Measurements from ENCODE around the gene TMPRSS9.

The TMPRSS9 gene

GRCh38 chr19:2361246-2362045 lies 1.4 kb downstream of the TMPRSS9 start:
- Histone ChIP-seq H3K36me3 (ENCODE audit: control insufficient read depth, insufficient read depth, low read length) (no peaks in the 10 kb centered on the region), H3K27me3 (ENCODE audit: control insufficient read depth, insufficient read depth, low read length) (peaks cover 11% of the 10 kb centered on the region)

GRCh38 chr19:2362046-2362969 lies 2.2 kb downstream of the TMPRSS9 start:
- H3K36me3 ChIP-seq (ENCODE audit: control insufficient read depth, insufficient read depth, low read length), result no peaks in the 10 kb centered on the region
- no peak overlapping the region for H3K4me3 ChIP-seq (ENCODE audit: low read length)
- H3K27ac ChIP-seq (ENCODE audit: low read depth, low read length), result no peak overlapping the region
- no peaks in the 10 kb centered on the region for H3K4me1 ChIP-seq (ENCODE audit: control insufficient read depth, insufficient read depth, low read length)
- H3K9ac ChIP-seq (ENCODE audit: low read length), result no peak overlapping the region
- H3K27me3 ChIP-seq (ENCODE audit: control insufficient read depth, insufficient read depth, low read length), result peaks cover 11% of the 10 kb centered on the region

More at GRCh38 chr19:2361246-2362045, 1.4 kb downstream of the TMPRSS9 start:
- Histone ChIP-seq H3K9ac (ENCODE audit: low read length) (no peak overlapping the region), H3K4me3 (ENCODE audit: low read length) (no peak overlapping the region), H3K4me1 (ENCODE audit: control insufficient read depth, insufficient read depth, low read length) (no peaks in the 10 kb centered on the region), H3K27ac (ENCODE audit: low read depth, low read length) (no peak overlapping the region)

GRCh38 chr19:2362970-2363300 lies 2.9 kb downstream of the TMPRSS9 start:
- H3K36me3 ChIP-seq (ENCODE audit: control insufficient read depth, insufficient read depth, low read length), result no peaks in the 10 kb centered on the region
- peaks cover 11% of the 10 kb centered on the region for H3K27me3 ChIP-seq (ENCODE audit: control insufficient read depth, insufficient read depth, low read length)
- H3K4me3 ChIP-seq (ENCODE audit: low read length), result no peak overlapping the region
- H3K27ac ChIP-seq (ENCODE audit: low read depth, low read length), result no peak overlapping the region
- H3K4me1 ChIP-seq (ENCODE audit: control insufficient read depth, insufficient read depth, low read length), result no peaks in the 10 kb centered on the region
- H3K9ac ChIP-seq (ENCODE audit: low read length), result no peak overlapping the region

- Histone ChIP-seq H3K27me3 (ENCODE audit: control insufficient read depth, insufficient read depth, low read length) (peaks cover 15% of the 10 kb centered on the region), H3K4me3 (ENCODE audit: low read length) (no peak overlapping the region), H3K36me3 (ENCODE audit: control insufficient read depth, insufficient read depth, low read length) (no peaks in the 10 kb centered on the region), H3K9ac (ENCODE audit: low read length) (no peak overlapping the region), H3K27ac (ENCODE audit: low read depth, low read length) (no peak overlapping the region), H3K4me1 (ENCODE audit: control insufficient read depth, insufficient read depth, low read length) (no peaks in the 10 kb centered on the region)
Measured at GRCh38 chr19:2363419-2363818, 3.4 kb downstream of the TMPRSS9 start.

GRCh38 chr19:2365201-2365970 lies 5.3 kb downstream of the TMPRSS9 start:
- Histone ChIP-seq H3K4me3 (ENCODE audit: low read length) (no peak overlapping the region), H3K36me3 (ENCODE audit: control insufficient read depth, insufficient read depth, low read length) (no peaks in the 10 kb centered on the region), H3K27ac (ENCODE audit: low read depth, low read length) (no peak overlapping the region), H3K9ac (ENCODE audit: low read length) (no peak overlapping the region), H3K4me1 (ENCODE audit: control insufficient read depth, insufficient read depth, low read length) (no peaks in the 10 kb centered on the region), H3K27me3 (ENCODE audit: control insufficient read depth, insufficient read depth, low read length) (peaks cover 13% of the 10 kb centered on the region)

GRCh38 chr19:2371656-2372055 lies 11.6 kb downstream of the TMPRSS9 start:
- no peak overlapping the region for H3K4me3 ChIP-seq (ENCODE audit: low read length)
- H3K9ac ChIP-seq (ENCODE audit: low read length), result no peak overlapping the region
- no peaks in the 10 kb centered on the region for H3K4me1 ChIP-seq (ENCODE audit: control insufficient read depth, insufficient read depth, low read length)
- H3K36me3 ChIP-seq (ENCODE audit: control insufficient read depth, insufficient read depth, low read length), result no peaks in the 10 kb centered on the region
- peaks cover 4% of the 10 kb centered on the region for H3K27me3 ChIP-seq (ENCODE audit: control insufficient read depth, insufficient read depth, low read length)
- H3K27ac ChIP-seq (ENCODE audit: low read depth, low read length), result no peak overlapping the region

- Histone ChIP-seq H3K27me3 (ENCODE audit: control insufficient read depth, insufficient read depth, low read length) (peaks cover 4% of the 10 kb centered on the region), H3K4me1 (ENCODE audit: control insufficient read depth, insufficient read depth, low read length) (no peaks in the 10 kb centered on the region), H3K9ac (ENCODE audit: low read length) (no peak overlapping the region), H3K27ac (ENCODE audit: low read depth, low read length) (no peak overlapping the region), H3K4me3 (ENCODE audit: low read length) (no peak overlapping the region), H3K36me3 (ENCODE audit: control insufficient read depth, insufficient read depth, low read length) (no peaks in the 10 kb centered on the region)
Measured at GRCh38 chr19:2372076-2372612, 12.1 kb downstream of the TMPRSS9 start.

- Histone ChIP-seq H3K4me1 (ENCODE audit: control insufficient read depth, insufficient read depth, low read length) (no peaks in the 10 kb centered on the region), H3K36me3 (ENCODE audit: control insufficient read depth, insufficient read depth, low read length) (no peaks in the 10 kb centered on the region), H3K27ac (ENCODE audit: low read depth, low read length) (no peak overlapping the region), H3K4me3 (ENCODE audit: low read length) (no peak overlapping the region), H3K9ac (ENCODE audit: low read length) (no peak overlapping the region), H3K27me3 (ENCODE audit: control insufficient read depth, insufficient read depth, low read length) (no peaks in the 10 kb centered on the region)
Measured at GRCh38 chr19:2374808-2375207, 14.7 kb downstream of the TMPRSS9 start.

GRCh38 chr19:2375353-2376121 lies 15.5 kb downstream of the TMPRSS9 start:
- Histone ChIP-seq H3K9ac (ENCODE audit: low read length) (no peak overlapping the region), H3K36me3 (ENCODE audit: control insufficient read depth, insufficient read depth, low read length) (no peaks in the 10 kb centered on the region), H3K4me1 (ENCODE audit: control insufficient read depth, insufficient read depth, low read length) (no peaks in the 10 kb centered on the region), H3K27me3 (ENCODE audit: control insufficient read depth, insufficient read depth, low read length) (no peaks in the 10 kb centered on the region), H3K4me3 (ENCODE audit: low read length) (no peak overlapping the region), H3K27ac (ENCODE audit: low read depth, low read length) (no peak overlapping the region)

- H3K9ac ChIP-seq (ENCODE audit: low read length), result no peak overlapping the region
Measured at GRCh38 chr19:2376784-2377519, 16.9 kb downstream of the TMPRSS9 start.

GRCh38 chr19:2380567-2380966 lies 20.5 kb downstream of the TMPRSS9 start:
- Histone ChIP-seq H3K27me3 (ENCODE audit: control insufficient read depth, insufficient read depth, low read length) (peaks cover 4% of the 10 kb centered on the region), H3K27ac (ENCODE audit: low read depth, low read length) (no peak overlapping the region), H3K4me3 (ENCODE audit: low read length) (no peak overlapping the region)

More at GRCh38 chr19:2376784-2377519, 16.9 kb downstream of the TMPRSS9 start:
- Histone ChIP-seq H3K36me3 (ENCODE audit: control insufficient read depth, insufficient read depth, low read length) (no peaks in the 10 kb centered on the region), H3K4me1 (ENCODE audit: control insufficient read depth, insufficient read depth, low read length) (no peaks in the 10 kb centered on the region), H3K4me3 (ENCODE audit: low read length) (no peak overlapping the region), H3K27me3 (ENCODE audit: control insufficient read depth, insufficient read depth, low read length) (no peaks in the 10 kb centered on the region), H3K27ac (ENCODE audit: low read depth, low read length) (no peak overlapping the region)

More at GRCh38 chr19:2380567-2380966, 20.5 kb downstream of the TMPRSS9 start:
- Histone ChIP-seq H3K9ac (ENCODE audit: low read length) (no peak overlapping the region), H3K4me1 (ENCODE audit: control insufficient read depth, insufficient read depth, low read length) (no peaks in the 10 kb centered on the region), H3K36me3 (ENCODE audit: control insufficient read depth, insufficient read depth, low read length) (no peaks in the 10 kb centered on the region)
